NOMO-1 treated with dmso at 0.1 percent for 144 hours (cell line): ENCODE measurements around the gene SFT2D1.

Experiments used
- DNase-seq: peaks from one replicate; lab custom pipeline; 2025; ENCODE audit not compliant: unreplicated experiment; lab: John Stamatoyannopoulos, UW

Gene SFT2D1

GRCh38 chr6:166335378-166336302 is 6.7 kb downstream of the SFT2D1 start:
- no peak for DNase-seq

- DNase-seq: no peak
Measured at GRCh38 chr6:166334878-166335277, 7.5 kb downstream of the SFT2D1 start.

- DNase-seq: peak; percentile 44
Measured at GRCh38 chr6:166333172-166333995, 9.0 kb downstream of the SFT2D1 start.

DNA sequence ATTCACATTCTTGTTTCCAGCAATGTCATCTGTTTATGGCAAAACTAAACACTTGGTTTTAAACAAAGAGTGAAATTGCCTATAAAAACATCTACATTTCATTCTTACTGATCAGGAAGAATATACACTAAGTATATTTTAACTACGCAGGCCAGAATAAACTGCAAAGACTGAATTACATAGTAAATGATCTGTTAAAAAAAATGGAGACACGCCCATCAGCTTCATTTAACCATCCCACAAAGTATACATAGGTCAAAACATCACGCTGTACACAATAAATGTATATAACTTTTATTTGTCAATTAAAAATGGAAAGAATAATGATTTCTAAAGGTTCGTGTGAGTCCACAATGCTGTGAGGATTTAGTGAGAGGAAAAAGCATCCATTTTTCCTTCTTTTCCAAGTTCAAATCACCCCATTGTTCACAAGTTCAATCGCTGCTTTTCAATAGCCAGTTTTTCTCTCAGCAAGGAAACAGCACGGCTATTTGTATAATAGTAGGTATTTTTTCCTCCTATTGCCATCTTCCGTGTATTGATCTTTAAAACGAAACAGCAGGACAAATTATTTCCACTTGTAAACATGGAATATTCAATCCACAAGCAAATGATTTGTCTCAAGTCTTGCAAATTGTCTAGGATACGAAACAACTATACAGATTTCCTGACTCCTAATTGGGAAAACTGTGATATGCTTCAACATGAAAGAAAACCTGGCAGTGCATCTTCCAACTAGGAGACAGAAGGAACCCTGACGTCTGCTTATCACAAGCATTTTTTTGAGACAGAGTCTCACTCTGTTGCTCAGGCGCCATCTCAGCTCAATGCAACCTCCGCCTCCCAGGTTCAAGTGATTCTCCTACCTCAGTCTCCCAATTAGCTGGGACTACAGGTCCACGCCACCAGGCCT is 10.6 kb downstream of the SFT2D1 start:
- DNase-seq: no peak

DNA sequence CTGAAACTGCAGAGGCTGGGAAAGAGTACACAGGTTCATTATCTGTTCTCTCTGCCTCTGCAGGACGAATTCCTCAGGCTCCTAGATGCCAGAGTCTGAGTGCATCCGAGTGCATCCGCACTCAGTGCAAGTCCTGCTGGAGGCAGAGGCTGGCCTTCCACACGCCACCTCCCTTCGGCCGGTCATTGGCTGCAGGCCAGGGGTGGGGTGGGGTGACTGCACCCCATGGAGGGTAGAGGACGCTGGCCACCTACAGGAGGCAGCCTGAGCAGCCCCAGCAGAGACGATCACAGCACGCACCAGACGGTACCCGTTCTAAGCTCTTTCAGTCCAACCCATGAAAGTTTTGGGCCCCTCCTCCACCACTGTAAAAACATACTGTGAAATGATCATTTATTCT is 11.7 kb downstream of the SFT2D1 start:
- DNase-seq: no peak

GRCh38 chr6:166325383-166326042 is 16.8 kb downstream of the SFT2D1 start:
- no peak for DNase-seq

- no peak for DNase-seq
Measured at GRCh38 chr6:166323395-166323794, 18.9 kb downstream of the SFT2D1 start.

- DNase-seq: no peak
Measured at GRCh38 chr6:166318649-166319600, 23.4 kb downstream of the SFT2D1 start.

DNA sequence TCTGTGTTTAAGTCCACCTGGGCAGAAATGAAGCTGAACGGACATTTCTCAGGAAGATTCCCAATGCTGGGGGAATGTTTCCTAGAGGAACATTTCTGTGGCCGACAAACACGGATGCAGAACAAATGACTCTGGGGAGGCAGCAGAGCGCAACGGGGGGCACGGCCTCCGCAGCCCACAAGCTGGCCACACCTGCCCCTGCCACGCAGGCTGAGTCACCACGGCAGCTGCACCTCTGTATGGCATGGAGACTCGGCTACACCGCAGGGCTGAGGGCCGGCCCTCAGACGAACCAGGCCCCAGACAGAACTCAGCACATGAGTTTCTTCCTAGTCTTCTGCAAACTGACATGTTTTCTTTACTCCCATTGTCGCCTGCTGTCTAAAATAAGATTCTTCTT is 24.1 kb downstream of the SFT2D1 start:
- DNase-seq: no peak

DNA sequence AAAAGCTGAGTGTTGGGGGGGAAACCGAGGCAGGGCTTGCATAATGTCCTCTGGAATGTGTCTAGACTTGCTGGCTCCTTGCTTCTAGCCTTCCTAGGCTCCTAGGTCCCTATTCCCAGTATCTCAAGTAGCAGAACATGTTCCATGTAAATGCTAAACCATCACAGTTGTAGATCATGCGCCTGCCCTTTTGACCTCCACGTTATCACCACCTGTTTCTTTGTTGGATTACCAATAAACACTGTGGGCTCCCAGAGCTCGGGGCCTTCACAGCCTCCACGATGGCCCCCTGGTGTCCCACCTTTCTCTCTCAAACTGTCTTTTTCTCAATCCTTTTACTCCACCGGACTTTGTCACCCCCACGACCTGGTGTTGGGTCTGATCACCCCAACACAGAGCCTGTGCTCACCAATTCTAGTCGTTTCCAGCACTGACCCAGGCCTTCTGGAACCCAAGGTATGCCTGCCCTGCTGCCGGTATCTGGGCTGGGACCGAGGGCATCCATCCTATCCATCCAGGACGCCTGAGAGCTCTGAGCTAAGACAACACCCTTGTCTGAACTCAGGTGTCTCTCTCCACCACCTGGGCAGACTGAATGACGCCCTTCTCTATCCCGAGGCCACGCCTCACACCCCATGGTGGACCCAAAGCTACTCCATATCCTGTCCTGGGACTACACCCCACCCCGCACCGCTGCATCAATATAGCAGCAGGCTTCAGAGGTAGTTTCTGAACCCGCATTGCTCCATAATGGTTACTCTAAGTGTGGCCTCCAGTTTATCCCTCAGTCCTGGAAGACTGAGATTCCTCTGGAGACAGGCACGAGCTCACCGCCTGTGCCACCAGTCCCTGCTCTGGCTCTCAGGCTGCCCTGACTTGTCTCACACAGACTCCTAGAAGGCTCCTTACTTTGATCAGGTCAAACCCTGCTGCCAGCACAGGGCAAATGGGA is 24.8 kb downstream of the SFT2D1 start:
- no peak for DNase-seq

DNA sequence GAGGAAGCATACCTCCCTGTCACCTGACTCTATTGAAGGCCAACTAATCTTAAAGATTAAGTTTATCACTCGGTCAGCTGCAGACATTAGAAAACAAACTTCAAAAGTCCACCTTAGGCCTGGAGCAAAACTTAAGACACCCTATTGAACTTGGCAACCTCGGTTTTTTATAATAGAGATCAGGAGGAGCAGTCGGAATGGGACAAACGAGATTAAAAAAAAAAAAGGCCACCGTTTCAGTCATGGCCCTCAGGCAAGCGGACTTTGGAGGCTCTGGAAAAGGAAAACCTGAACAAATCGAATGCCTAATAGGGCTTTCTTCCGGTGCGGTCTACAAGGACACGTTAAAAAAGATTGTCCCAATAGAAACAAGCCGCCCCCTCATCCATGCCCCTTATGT is 26.9 kb downstream of the SFT2D1 start:
- no peak for DNase-seq

DNA sequence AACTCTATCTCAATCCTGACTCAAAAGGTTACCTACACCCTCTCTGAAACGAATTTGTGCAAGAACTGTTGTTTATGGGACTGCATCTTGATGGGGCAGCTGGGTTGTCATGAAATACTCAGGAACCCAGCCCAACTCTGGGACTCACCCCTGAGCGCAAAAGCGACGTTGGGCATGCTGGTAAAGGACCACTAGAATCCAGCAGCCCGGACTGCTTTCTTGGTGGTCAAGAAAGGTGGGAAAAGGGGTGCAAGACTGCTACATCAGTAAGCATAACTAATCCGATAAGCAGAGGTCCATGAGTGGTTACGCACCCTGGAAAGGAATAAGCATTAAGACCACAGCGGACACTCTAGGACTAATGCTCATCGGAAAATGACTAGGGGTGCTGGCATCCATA is 27.9 kb downstream of the SFT2D1 start:
- no peak for DNase-seq

DNA sequence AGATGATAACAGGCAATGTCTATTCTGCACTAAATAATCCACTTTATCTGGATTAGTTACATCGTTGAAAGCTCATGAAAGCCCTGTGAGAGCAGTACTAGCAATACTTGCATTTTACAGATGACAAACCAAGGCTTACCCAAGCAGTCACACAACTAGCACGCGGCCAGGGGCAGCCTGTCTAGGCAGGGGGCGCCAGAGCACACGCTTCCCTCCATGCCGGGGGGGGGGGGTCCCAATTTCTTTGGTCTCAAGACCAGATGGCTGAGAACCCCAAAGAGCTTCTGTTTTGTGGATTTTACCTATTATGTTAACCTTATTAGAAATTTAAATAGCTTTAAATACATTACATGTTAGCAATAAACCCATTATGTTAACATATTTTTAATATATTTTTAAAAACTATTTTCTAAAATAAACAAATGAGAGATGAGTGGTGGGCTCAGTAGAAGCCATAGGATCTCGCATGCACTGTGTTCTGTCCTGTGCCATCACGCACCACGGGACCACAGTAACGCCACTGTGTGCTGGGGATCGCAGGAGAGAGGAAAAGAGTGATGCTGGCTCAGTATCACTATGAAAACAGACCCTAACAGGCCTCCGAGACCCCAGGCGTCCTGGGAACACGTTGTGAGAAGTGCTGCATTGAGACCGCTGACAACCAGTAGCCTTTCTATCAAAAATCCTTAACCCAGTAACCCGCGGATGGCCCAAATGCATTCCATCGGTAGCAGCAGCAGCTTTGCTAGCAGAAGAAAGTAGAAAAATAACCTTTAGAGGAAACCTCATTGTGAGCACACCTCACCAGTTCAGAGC is 28.9 kb downstream of the SFT2D1 start:
- no peak for DNase-seq

GRCh38 chr6:166312832-166313231 is 29.5 kb downstream of the SFT2D1 start:
- DNase-seq: no peak

- no peak for DNase-seq
Measured at GRCh38 chr6:166310634-166311033, 31.7 kb downstream of the SFT2D1 start.

GRCh38 chr6:166309977-166310376 is 32.4 kb downstream of the SFT2D1 start:
- no peak for DNase-seq
